Medulla oblongata (tissue), 1 donor: Measurements from ENCODE around the gene SLC7A6.

Source experiments
- DNase-seq: peaks from one replicate; pipeline ENCODE4 v3.0.0-alpha.2; 2015; ENCODE audit errors: extremely low spot score

SLC7A6 gene

GRCh38 chr16:68264128-68265077, at the start of gene SLC7A6:
SLC7A6 (plus strand) TSS chr16:68264526; CDS start chr16:68274727, 10,201 bp downstream.
- peak; percentile 65 for DNase-seq

DNA sequence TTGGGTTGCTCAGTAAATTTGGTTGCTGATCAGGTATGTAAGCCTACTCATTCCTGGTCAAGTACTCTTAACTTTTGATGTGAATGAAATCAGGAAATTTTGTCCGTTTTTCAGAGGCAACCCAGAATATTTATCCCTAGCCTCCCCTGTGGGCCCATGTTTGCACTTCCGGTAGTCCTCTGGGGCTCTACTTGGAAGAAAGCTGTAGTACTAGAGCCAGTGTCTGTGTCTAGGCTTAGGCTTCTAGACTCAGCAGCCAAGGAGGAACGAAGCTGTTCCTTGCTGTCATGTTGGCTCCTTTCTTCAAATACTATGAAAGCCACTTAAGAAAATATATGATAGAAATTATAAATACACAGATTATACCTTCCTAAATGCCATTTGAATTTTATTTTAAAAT, 49.6 kb upstream of the SLC7A6 start:
- no peak for DNase-seq

DNA sequence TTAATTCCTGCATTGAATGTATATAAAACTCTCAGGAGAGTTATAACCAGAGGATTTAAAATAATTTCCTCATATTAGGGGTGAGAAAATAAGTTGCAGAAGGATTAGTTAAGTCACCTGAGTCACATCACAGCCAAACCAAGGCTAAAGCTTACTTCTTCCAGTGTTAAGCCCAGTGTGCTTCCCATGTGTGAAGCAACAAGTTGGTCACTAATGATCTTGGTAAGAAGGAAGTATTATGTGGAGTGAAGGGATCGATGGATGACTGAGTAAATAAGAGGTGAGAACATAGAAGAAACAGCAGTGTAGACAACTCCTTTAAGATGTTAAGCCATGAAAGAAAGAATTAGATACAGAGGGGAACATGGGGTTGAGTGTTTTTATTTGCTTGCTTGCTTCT, 49.0 kb upstream of the SLC7A6 start:
- DNase-seq = no peak

DNA sequence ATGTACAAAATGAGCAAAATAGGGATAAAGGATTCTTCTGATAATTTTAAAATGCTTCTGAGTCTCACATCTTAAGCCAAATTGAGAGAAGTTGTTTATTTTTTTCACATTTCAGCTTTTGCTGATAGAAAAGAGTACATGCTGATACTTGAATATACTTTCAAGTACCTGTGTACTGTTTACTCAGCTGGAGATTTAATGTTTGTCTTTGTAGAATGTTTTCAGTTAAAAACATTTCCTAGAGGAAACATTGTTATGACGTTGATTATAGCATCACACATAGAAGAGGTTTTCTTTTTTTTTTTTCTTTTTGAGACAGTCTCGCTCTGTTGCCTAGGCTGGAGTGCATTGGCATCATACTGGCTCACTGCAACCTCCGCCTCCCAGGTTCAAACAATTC, 48.1 kb upstream of the SLC7A6 start:
- DNase-seq = no peak

DNA sequence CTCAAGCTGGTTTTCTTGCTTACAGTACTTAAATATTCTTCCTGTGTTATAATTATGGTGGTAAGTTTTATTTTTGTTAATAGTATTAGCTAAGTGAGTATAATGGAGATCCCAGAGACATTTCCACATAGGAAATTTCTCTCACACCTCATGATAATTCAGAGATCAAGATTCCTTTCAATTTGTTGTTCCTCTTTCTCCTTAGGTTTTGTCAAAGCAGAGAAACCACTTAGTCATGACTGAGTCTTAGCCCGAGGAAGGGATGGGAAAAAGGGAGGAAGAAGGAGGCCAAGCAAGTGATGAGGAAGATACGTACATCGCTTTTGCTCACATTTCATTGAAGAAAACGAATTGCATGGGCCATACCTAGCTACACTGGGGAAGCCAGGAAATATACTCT, 46.8 kb upstream of the SLC7A6 start:
- no peak for DNase-seq

- no peak for DNase-seq
These were observed 44.5 kb upstream of the SLC7A6 start for GRCh38 chr16:68219725-68220351.

DNA sequence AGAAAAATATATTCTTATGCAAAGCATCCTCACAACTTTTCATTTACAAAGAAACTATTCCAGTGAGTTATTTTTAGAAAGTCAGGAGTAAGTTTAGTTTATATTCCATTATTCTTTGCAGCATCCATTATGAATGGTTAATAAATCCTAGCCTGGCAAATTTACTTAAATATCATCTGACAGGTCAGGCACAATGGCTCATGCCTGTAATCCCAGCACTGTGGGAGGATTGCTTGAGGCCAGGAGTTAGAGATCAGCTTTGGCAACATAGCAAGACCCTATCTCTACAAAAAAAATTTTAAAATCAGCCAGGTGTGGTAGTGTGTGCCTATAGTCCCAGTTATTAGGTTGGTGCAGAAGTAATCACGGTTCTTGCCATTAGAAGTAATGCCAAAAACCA, 41.3 kb upstream of the SLC7A6 start:
- no peak for DNase-seq

GRCh38 chr16:68226116-68226515, 38.2 kb upstream of the SLC7A6 start:
- no peak for DNase-seq

DNA sequence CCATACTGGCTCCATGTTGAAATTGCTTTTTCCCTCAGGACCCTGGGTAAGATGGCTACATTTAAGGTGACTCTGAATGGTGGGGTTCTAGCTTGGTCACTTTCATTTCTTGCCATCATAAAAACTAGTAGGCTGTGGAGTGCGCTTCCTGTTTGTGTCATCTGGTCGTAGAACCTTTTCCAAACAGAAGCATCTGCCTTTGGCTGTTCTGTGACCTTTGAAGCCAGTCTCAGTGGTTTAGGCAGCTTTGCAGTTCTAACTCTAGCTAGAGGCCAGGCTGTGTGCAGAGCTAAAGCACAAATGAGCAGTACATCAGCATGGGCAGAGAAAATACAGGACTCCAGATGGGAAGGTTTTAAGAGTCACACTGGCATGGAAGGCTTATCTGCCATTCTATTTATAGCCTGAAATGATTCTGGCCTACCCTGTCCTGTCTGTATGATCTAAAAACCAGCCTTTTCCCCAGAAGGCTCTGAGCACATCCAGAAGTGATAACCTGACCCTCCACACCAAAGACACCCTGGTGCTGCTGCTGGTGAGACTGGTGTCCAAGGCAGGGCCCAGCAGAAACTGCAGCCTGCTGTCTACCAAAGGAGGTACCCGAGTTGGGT, 37.0 kb upstream of the SLC7A6 start:
- DNase-seq = no peak

DNA sequence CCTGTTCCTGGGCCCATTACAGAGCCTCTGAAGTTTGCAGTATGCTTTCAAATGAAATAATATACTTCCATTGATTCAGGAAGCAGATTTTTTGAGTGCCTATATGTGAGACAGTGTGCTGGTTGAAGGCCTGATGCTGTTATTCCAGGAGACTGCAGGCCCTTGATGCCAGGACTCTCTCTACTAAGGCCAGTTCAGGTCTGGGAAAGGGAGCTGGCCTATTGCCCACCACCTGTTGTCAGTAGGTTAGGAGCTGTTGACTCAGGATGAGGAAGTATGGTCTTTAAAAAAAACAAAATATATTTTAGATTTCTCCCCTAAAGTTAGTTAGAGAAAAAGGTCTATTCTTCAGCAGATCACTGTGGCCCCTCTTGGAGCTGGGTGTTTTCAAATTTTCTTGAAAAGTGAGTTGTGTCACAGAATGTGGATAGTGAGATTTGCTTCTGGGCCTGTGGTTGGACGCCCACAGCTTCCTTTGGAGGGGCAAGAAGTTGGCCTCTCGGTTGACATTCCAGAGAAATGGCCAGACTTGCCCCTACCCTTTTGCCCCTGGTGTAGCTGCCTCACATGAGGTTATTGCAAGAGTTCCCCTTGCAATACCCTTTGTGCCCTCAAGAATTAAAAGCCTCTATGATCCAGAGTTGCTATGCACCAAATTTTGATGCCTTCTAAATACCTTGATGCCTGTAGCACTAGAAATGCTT, 36.3 kb upstream of the SLC7A6 start:
- no peak for DNase-seq

DNA sequence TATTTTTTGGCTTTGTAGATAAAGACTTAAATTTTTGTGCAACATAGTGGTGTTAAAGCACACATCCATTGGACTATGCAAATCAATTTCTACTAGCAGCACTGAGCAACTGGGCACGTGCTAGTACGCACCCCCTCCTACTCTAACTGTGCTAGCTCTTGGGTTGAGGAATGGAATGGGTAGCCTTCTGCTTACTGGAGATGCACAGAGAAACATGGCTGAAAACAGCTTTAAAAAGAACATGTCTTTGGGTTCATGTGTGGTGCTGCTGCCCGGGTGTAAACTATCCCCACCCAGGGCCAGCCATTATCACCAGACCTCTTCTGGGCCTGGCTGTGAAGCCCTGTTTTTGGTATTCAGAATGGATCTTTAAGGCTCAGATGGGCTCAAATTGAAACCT, 35.7 kb upstream of the SLC7A6 start:
- no peak for DNase-seq

DNA sequence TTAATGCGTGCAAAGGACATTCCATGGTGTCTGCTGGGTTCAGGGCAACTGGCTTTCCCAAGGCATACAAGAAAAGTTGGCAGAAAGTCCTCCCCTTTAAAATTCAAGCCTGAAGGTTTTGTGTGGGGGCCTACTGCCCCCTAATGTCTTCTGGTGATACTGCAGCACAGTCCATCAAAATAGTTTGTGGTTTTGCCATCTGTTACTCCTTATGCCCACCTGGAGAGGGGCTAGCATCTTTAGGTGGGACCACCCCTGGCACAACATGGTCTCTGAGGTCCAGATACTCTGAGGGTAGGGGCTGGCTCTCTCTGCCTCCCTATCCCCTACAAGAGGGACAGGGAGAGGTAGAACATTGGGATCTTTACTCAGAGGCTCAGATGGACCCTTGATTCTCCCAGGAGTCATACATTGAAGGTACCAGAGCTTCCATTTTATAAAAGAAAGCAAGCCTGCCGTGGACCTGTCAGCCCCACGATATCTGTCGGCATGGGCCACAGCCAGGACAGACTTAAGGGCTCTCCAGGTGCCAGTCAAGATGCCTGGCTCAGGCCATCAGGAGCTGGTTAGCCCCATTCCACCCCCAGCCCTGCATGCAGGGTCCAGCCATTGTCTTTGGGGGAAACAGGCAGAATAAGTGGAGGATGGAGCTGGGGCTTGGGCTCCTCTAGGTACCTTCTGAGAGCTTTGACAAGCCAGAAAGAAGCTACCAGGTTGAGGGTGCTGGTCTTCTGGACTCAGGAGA, 34.7 kb upstream of the SLC7A6 start:
- peak; percentile 88 for DNase-seq

DNA sequence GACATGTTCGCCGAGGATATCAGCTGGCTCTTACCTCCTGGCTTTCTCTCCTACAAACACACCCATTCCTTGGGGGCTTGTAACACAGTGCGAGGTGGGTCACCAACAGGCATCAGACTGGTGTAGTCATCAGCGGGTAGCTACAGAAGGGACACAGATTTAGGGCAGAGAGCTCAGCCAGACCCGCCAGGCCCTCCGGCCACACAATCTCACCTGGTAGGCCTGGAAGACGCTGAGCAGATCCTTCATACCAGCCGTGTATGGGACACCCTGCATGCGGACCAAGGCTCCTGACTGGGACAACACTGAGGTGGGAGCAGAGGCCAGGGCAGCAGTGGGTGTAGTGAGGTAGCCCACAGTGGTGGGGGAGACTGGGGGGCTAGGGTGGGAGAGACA, 34.2 kb upstream of the SLC7A6 start:
- no peak for DNase-seq

- no peak for DNase-seq
These were observed 33.4 kb upstream of the SLC7A6 start for GRCh38 chr16:68230956-68231355.

DNA sequence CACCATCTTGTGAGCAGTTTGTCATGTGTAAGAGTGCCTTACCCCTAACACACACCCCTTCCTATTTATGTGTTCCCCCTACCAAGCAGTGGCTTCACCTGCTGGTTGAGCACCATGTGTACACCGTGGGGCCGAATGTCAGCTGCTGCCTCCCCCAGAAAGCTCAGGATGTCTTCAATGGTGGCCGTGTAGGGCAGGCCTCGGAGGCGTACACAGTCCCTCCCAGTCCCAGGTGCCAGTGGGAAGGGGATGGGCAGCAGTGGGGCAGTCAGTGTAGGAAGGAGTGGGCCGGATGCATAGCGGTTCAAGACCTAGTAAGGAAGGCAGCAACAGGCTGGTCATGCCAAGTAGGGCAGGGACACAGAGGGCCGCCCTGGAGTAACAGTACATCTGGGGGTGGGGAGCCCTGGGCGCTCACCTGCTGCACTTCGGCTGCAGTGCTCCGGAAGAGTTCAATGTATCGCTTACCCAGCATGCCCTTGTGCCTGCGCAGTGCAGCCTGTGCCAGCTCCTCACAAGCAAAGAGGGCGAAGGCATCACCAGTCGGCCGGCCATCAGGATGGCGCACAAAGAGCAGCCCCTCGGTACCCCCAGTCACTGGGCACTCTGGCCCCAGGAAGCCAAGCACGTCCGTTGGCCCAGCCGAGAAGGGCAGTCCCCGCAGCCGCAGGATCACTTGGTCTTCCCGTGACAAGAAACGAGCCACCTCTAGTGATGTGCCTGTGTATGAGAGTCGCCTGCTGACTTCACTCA, 32.8 kb upstream of the SLC7A6 start:
- no peak for DNase-seq

DNA sequence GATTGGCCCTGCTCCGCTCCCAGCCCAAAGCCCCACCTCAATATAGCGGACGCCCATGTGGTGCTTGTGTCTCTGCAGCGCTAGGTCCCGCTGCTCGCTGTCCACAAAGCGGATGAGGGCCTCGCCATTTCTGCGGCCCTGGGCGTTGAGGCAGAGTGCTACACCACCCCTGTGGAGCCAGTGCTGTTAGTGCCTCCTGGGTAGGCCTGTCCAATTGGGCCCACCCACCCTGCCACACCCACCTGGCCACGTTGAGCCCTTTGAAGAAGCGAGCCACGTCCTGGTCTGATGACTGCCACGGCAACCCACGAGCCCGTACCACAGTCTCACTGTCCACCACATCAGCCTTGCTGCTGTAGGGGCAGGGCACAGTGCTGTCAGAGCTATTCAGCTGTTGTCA, 32.0 kb upstream of the SLC7A6 start:
- DNase-seq = no peak

GRCh38 chr16:68233085-68233834, 31.1 kb upstream of the SLC7A6 start:
- no peak for DNase-seq

DNA sequence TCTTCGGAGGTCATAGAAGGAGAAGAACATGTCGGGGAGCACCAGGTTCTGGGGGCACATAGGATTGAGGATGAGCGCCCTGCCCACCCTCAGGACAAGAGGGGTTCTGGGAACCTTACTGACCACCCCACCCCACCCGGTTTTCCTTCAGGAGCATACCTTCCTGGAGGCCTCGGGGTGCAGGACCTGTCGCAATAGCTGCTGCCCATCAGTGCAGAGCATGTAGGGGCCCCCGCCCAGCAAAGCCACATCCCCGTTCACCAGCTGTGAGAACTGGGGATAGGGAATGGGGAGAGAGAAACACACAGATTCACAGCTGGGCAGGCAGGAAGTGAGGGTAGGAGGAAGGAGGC, 30.5 kb upstream of the SLC7A6 start:
- no peak for DNase-seq

DNA sequence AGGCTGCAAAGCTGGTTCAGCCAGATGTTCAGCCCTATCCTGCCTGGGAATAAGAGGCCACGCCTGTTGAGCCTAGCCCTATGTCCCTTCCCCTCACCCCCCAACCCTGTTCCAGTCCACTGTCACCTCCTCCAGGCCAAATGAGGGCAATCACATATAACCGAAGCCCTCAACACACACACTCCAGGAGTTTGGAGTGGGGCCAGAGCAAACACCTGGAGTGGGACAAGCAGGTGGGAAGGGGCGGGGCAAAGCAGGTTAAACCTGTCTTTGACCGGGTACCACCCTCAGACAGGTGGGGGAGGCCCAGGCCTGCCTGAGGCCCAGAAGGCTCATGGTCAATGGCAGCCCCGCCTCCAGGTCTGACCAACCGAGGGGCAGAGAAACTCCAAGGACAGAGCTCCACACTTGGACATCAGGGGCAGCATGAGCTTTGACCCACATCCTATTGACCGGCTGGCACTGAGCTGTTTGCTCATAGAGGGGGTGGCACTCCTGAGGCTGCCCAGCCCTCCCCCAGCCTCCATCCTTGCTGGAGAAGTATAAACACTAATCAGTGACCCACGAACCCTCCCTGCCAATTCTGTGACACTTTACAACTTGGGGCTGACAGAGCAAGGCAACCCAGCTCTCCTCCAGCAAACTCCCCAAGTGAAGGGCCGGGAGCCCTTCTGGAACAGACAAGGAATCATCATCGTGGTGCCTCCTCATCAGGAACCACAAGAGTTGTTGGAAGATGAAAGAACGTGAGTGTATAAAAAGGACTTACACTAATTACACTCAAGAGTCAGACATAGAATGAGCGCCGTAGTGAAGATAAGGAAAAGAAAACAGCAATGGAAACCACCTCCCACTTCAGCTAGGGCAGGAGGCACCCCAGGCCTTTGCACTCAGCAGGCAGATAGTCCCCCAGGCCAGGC, 29.9 kb upstream of the SLC7A6 start:
- DNase-seq = no peak
